Neural cell (in vitro differentiated cells): ENCODE results near the gene ADGRA1.

Experiments used
- CTCF ChIP-seq: fragments of 450-650 bp; IDR thresholded peaks from 2 replicates; pipeline ENCODE4 v1.5.1; 2014; ENCODE audit warnings: antibody characterized with exemption, mild to moderate bottlenecking, moderate library complexity; ENCODE audit not compliant: poor library complexity, severe bottlenecking
- EP300 ChIP-seq: fragments of 450-650 bp; conservative IDR thresholded peaks from 2 replicates; pipeline ENCODE4 v1.6.1; 2014; ENCODE audit warnings: antibody characterized with exemption, mild to moderate bottlenecking, moderate library complexity; ENCODE audit not compliant: poor library complexity, severe bottlenecking
- EZH2 ChIP-seq: fragments of 200-600, 300-800 bp; shearing (Covaris generic), sonication (generic); IDR thresholded peaks from 2 replicates; pipeline ENCODE4 v1.6.1; 2014; ENCODE audit warnings: antibody characterized with exemption, low read length, borderline replicate concordance, mild to moderate bottlenecking; ENCODE audit not compliant: insufficient read depth, poor library complexity, severe bottlenecking
- MXI1 ChIP-seq: fragments of 450-650 bp; conservative IDR thresholded peaks from 2 replicates; pipeline ENCODE4 v1.6.1; 2014; ENCODE audit warnings: antibody characterized with exemption, mild to moderate bottlenecking; ENCODE audit not compliant: poor library complexity, severe bottlenecking
- POLR2AphosphoS5 ChIP-seq: IDR thresholded peaks from 2 replicates; pipeline ENCODE4 v1.6.1; 2012
- RAD21 ChIP-seq: fragments of 450-650 bp; conservative IDR thresholded peaks from 2 replicates; pipeline ENCODE4 v1.6.1; 2014; ENCODE audit warnings: antibody characterized with exemption, mild to moderate bottlenecking, moderate library complexity
- SMC3 ChIP-seq: fragments of 450-650 bp; conservative IDR thresholded peaks from 2 replicates; pipeline ENCODE4 v1.6.1; 2014; ENCODE audit warnings: antibody characterized with exemption, mild to moderate bottlenecking, moderate library complexity; ENCODE audit not compliant: poor library complexity

DNA sequence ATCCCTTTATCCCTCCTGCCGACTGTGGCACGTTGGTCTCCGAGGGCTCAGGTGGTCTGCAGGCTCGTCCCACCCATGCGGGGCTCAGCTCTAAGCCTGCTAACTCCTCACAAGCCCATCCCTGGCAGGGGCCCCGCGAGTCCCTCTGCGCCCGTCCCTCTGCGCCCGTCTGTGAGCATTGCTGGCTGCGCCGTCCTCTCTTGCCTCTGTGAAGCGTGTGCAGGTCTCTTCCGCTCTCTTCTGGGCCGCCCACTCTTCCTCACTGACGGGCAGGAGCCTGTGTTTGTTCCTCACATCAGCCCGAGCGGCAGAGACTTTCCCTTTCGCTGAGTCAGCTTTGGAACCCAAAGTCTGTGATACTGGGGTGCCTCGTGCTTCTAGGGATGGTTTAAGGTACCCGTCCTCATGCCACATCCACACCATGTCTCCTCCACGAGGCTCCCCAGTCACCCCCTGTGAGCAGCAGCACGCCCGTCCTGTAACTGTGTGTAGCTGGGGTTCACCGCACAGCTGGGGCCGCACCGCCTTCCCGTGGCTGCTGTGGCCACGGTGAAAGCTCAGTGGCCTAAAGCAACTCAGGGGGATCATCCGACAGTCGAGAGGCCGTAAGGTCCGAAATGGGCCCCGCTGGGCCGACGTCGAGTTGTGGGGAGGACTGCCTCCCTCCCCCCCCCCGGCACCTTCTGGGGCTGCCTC lies 35.5 kb downstream of the ADGRA1 start:
- no peak for TF ChIP-seq CTCF
- no peak for TF ChIP-seq SMC3
- TF ChIP-seq EP300, result no peak
- no peak for TF ChIP-seq POLR2AphosphoS5
- no peak for TF ChIP-seq EZH2
- no peak for TF ChIP-seq MXI1
- TF ChIP-seq RAD21, result no peak
